ENCODE measurements around the gene EFCAB8. TPM values are rescaled to one million over a fixed set of nuclear protein-coding genes. Genes with fewer than 3 reads are reported as not detected.

EFCAB8 gene
- total RNA-seq, 1 experiment from 2014 or later: 0.09 TPM

DNA sequence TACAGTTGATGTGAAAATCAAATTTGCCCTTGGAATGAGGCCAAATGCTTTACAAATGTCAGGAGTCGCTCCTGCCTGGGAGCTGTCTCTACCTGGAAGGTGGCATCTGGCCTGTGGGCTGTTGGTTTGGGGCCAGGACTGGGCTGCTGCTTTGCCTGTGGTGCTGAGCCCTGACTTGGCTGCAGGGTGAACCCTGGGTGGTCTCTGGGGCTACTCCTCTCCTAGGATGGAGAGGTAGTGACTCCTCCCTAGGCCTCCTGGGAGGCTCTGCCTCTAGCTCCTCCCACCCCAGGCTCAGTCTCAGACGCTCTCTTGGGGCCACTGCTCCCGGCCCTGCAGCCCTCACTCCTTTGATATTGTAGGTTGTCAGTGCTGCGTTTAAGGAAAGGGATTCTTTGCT lies 47.5 kb downstream of the EFCAB8 start:
- no peak overlapping the region for H3K4me2 ChIP-seq (ENCODE audit: insufficient read depth, insufficient read length, low read length)
- no peak overlapping the region for H3K27ac Mint-ChIP-seq
- H4K20me1 ChIP-seq (ENCODE audit: control insufficient read depth, insufficient read depth, insufficient read length): no peaks in the 10 kb centered on the region
- H3K18ac ChIP-seq (ENCODE audit: insufficient read length, low read depth, low read length): no peak overlapping the region
- H2BK12ac ChIP-seq (ENCODE audit: insufficient read length, low read depth, low read length): no peak overlapping the region
- no peak overlapping the region for H3K27ac ChIP-seq (ENCODE audit: insufficient read length, low read depth, low read length)
- no peaks in the 10 kb centered on the region for H3K27me3 ChIP-seq (ENCODE audit: insufficient read depth, low read length)
- no CpG with 5 or more reads among the region's 4 CpGs for WGBS (ENCODE audit: extremely low coverage, insufficient read length, low lambda C conversion rate)
- H3K79me2 ChIP-seq (ENCODE audit: insufficient read depth, low read length): no peaks in the 10 kb centered on the region
- H3K79me1 ChIP-seq (ENCODE audit: insufficient read depth, low read depth, low read length, poor library complexity, severe bottlenecking): no peaks in the 10 kb centered on the region
- no peak overlapping the region for H2BK15ac ChIP-seq (ENCODE audit: low read depth, low read length)
- TF ChIP-seq CTCF (conservative IDR thresholded peaks at IDR 0.05): no peak
- no peaks in the 10 kb centered on the region for H3K4me1 Mint-ChIP-seq
- H3K23ac ChIP-seq (ENCODE audit: insufficient read length, low read depth, low read length): no peak overlapping the region
- no peaks in the 10 kb centered on the region for H3K27me3 Mint-ChIP-seq (ENCODE audit: low read depth)
- H3K9ac ChIP-seq (ENCODE audit: extremely low read depth, insufficient read length, low read length): no peak overlapping the region
- no peaks in the 10 kb centered on the region for H3K9me3 ChIP-seq (ENCODE audit: control insufficient read depth, low read depth, low read length)
- no peak overlapping the region for H4K8ac ChIP-seq (replicated peaks; ENCODE audit: insufficient read length, low read depth, low read length)
- no peak overlapping the region for H3K56ac ChIP-seq (ENCODE audit: insufficient read length, low read depth, low read length)
- H2BK120ac ChIP-seq (ENCODE audit: low read depth, low read length, poor library complexity, severe bottlenecking): no peak overlapping the region
- H2BK20ac ChIP-seq (ENCODE audit: low read depth, low read length, poor library complexity, severe bottlenecking): no peak overlapping the region
- no peaks in the 10 kb centered on the region for H3K36me3 Mint-ChIP-seq (ENCODE audit: insufficient read depth in 1 of 3, low read depth in 3 of 3)
- no peak overlapping the region for H3K14ac ChIP-seq (ENCODE audit: insufficient read depth, low read length)
- H3K23me2 ChIP-seq (ENCODE audit: insufficient read length, low read depth, low read length, poor library complexity, severe bottlenecking): no peaks in the 10 kb centered on the region
- no peak overlapping the region for H3T11ph ChIP-seq (ENCODE audit: low read length)
- no peak overlapping the region for H3K4me3 Mint-ChIP-seq
- H3K4ac ChIP-seq (ENCODE audit: low read depth, low read length): no peak overlapping the region
- H2BK5ac ChIP-seq (ENCODE audit: insufficient read length, low read length): no peak overlapping the region
- H2AK5ac ChIP-seq (ENCODE audit: insufficient read length, low read length): no peak overlapping the region
- no peaks in the 10 kb centered on the region for H3K9me3 Mint-ChIP-seq
- DNase-seq: no peak
- H4K5ac ChIP-seq (ENCODE audit: insufficient read length, low read depth, low read length): no peak overlapping the region
- no peak overlapping the region for H2AFZ ChIP-seq (ENCODE audit: low read length)
- no peaks in the 10 kb centered on the region for H3K4me1 ChIP-seq (ENCODE audit: insufficient read depth, low read length)
- no peak overlapping the region for H4K91ac ChIP-seq (ENCODE audit: insufficient read length, low read depth, low read length)

Data from H9 (cell line).